LNCAP (cell line): ENCODE measurements around the gene CEP170.

Experiments used
- TF ChIP-seq, protein P1 (sequence below): fragments of 450-650 bp; IDR thresholded peaks from 2 replicates; pipeline ENCODE4 v1.5.1; 2017; ENCODE audit warnings: mild to moderate bottlenecking

CEP170 gene

DNA sequence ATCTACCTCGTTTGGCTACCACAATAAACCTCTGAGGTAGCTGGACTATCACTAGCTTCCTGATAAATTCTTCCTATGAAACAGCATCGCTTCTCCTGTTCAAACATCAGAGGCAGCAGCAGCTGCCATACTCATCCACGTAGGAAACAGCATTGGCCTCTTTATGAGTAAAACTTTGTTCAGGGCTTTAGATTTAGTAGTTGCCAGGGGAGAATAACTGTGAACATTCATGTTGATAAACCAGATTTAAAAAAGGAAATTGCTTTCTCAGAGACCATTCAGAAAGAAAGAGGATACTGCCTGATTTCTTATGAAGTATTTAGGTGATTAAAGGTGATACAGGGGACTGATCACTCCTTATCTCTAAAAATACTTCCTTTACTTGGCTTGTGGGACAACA, 7.2 kb downstream of the CEP170 start:
- TF ChIP-seq, protein P1, sequence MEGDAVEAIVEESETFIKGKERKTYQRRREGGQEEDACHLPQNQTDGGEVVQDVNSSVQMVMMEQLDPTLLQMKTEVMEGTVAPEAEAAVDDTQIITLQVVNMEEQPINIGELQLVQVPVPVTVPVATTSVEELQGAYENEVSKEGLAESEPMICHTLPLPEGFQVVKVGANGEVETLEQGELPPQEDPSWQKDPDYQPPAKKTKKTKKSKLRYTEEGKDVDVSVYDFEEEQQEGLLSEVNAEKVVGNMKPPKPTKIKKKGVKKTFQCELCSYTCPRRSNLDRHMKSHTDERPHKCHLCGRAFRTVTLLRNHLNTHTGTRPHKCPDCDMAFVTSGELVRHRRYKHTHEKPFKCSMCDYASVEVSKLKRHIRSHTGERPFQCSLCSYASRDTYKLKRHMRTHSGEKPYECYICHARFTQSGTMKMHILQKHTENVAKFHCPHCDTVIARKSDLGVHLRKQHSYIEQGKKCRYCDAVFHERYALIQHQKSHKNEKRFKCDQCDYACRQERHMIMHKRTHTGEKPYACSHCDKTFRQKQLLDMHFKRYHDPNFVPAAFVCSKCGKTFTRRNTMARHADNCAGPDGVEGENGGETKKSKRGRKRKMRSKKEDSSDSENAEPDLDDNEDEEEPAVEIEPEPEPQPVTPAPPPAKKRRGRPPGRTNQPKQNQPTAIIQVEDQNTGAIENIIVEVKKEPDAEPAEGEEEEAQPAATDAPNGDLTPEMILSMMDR = no peak

DNA sequence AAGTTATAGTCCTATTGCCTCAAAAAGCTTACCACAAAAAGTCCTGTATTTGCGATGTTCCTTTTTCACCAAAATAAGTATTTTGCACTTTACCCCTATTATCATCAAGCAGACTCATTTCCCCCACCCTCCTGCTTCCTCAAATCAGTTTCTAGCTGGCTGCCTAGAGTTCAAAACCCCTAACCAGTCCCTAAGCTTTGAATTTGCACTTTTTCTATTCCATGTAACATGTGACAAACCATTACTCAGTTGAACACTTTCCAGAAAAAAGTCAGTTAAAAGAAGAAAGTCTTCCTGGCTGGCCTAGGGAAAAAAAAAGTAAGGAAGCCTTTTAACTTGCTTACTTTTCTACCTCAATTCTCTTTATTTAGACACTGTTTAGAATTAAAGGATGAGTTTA, 8.2 kb downstream of the CEP170 start:
- TF ChIP-seq, protein P1 = no peak

DNA sequence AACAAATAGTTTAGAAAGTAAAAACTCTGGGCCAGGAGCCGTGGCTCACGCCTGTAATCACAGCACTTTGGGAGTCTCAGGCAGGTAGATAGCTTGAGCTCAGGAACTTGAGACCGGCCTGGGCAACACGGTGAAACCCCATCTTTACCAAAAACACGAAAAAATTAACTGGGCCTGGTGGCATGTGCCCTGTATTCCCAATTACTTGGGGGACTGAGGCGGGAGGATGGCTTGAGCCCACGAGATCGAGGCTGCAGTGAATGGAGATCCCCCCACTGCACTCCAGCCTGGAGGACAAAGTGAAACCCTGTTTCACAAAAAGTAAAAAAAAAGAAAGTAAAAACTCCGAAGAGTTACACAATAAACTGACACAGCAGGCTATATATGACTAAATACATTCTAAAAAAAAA, 10.6 kb downstream of the CEP170 start:
- TF ChIP-seq, protein P1 = no peak

DNA sequence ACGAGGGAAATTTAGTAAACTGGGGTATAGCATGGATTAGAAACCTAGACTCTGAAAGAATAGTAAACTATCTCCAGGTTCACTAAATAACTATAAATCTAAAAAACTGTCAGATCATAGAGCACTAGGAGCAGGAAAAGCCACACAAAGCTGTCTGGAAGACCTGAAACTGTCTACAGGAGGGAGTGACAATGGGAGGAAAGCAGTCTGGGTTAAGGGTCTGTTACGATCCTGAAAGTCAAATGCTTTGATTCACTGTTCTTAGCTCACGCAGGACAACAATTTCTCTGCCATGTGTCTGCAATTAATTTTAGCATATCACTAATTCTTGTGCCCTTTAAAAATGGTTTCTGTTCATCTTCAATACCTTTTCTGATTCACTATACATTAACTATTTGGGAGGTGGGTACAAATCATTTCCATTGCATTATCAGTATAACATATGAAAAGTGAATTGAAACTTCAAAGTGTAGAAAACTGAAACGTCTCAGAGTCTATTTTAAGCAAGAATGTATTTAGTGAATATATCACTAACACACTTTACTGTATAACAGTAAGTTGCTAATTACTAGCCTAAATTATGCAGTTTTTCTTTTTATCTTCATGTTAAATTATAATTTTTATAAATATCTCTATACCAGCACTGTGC, 18.4 kb downstream of the CEP170 start:
- TF ChIP-seq, protein P1 = no peak

DNA sequence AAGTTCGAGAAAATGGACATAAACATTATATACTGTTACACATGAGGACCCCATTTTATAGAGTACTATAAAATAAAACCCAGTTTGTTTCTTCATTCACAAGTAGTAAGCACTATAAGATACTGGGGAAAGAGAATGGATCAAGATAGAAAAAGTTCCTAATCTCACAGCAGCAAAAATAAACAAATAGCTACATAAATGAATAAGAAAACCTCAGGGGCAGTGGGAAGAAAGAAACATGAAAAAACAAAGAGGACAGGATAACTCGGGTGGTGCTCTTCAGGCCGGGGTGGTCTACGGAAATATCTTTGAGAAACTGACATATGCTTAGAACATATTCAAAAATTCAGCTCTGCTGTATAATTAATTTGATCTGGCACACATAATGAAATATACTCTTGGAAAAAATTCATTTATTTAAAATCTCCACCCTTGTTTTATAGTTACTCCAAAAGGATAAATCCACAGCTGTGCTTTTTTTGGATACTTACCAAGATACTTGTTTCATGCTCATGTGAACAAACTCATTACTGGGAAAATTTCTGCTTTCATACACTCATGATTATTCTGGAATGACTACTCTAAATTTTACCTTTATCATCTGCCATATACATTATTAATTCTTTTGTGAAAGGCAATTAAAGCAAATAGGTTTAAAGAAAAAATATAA, 20.0 kb downstream of the CEP170 start:
- TF ChIP-seq, protein P1 = no peak

DNA sequence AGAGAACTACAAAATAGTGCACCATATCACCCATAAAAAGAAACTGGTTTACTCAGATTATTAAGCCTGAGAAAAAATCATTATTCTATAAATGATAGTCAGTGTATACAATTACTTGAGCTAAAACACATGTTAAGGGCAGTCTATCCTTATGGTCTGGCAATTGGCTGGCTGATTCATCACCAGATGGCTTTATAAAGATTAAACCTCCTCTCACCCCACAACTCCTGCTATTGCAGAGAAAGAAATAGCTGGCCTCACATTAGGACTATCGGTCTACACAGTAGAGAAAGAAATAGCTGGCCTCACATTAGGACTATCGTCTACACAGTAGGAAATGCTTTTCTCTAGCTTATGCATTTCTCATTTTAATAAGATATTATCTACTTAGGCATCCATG, 21.2 kb downstream of the CEP170 start:
- TF ChIP-seq, protein P1 = no peak

DNA sequence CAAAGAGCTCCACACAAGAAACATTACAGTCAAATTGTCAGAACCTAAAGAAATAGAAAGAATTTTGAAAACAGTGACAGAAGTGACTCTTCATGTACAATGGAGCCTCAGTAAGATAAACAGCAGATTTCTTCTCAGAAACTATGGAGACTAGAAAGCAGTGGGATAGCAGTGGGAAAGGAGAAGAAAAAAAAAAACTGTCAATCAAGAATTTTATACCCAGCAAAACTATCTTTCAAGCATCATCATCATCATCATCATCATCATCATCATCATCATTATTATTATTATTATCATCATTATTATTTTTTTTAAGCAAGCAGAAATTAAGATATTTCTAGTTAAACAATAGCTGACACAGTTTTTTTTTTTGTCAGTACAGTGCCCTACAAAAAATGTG, 24.2 kb downstream of the CEP170 start:
- TF ChIP-seq, protein P1 = no peak
